ENCODE data around the gene IRS2.

GRCh38 chr13:109704771-109705635 lies 81.4 kb downstream of the IRS2 start:
- TF ChIP-seq, protein P1, sequence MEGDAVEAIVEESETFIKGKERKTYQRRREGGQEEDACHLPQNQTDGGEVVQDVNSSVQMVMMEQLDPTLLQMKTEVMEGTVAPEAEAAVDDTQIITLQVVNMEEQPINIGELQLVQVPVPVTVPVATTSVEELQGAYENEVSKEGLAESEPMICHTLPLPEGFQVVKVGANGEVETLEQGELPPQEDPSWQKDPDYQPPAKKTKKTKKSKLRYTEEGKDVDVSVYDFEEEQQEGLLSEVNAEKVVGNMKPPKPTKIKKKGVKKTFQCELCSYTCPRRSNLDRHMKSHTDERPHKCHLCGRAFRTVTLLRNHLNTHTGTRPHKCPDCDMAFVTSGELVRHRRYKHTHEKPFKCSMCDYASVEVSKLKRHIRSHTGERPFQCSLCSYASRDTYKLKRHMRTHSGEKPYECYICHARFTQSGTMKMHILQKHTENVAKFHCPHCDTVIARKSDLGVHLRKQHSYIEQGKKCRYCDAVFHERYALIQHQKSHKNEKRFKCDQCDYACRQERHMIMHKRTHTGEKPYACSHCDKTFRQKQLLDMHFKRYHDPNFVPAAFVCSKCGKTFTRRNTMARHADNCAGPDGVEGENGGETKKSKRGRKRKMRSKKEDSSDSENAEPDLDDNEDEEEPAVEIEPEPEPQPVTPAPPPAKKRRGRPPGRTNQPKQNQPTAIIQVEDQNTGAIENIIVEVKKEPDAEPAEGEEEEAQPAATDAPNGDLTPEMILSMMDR (conservative IDR thresholded peaks at IDR 0.05 in 1 of 2, IDR thresholded peaks at IDR 0.05 in 1 of 2; ENCODE audit: low read depth in 1 of 2, low read length in 2 of 2), result no peak
- TF ChIP-seq EZH2 (IDR thresholded peaks at IDR 0.05; ENCODE audit: low read length, missing control alignments), result no peak

Data from fibroblast of lung (primary cell).